ENCODE results near the gene C20orf202.
"Not testable (repeated sequence)": the region's sequence is repeated elsewhere in the genome, so short reads cannot be mapped to it uniquely, and the experiment has no call there.

The C20orf202 gene

DNA sequence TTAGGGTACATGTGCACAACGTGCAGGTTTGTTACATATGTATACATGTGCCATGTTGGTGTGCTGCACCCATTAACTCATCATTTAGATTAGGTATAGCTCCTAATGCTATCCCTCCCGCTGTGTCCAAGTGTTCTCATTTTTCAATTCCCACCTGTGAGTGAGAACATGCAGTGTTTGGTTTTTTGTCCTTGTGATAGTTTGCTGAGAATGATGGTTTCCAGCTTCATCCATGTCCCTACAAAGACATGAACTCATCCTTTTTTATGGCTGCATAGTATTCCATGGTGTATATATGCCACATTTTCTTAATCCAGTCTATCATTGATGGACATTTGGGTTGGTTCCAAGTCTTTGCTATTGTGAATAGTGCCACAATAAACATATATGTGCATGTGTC, 47.0 kb downstream of the C20orf202 start:
- not testable (repeated sequence) for DNase-seq

DNA sequence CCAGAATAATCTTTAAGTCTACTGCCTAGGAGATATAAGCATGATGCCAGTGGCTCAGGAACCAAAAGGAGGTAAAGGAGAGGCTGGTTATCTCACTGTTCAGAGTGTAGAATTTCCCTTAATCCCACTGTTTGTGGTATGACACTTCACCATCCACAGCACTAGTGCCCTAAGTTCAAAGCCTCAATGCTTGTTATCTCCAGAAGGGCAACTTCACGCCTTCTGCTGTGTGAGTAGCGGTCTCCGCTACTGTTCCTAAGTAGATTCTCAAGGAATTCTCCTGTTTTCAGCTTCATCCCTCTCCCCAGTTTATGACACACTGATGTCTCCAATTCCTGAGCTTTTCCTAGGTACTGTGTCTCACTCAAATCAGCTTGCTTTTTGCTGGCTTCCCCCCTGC, 49.2 kb downstream of the C20orf202 start:
- no peak for DNase-seq

DNA sequence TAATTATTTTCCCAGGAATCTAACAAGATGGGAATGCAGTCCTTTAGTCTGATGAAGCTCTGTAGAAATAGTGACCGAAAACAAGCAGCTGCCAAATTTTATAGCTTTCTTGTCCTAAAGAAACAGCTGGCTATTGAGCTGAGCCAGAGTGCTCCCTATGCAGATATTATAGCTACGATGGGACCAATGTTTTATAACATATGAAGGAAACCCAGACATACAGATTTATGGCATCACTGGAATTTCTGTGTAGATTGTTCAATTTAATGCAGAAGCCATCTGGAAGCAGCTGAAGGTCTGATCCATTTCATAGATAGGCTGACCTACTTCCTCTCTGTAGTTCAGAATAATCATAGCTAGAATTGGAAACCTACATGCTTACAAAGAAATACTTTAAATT, 51.0 kb downstream of the C20orf202 start:
- no peak for DNase-seq

DNA sequence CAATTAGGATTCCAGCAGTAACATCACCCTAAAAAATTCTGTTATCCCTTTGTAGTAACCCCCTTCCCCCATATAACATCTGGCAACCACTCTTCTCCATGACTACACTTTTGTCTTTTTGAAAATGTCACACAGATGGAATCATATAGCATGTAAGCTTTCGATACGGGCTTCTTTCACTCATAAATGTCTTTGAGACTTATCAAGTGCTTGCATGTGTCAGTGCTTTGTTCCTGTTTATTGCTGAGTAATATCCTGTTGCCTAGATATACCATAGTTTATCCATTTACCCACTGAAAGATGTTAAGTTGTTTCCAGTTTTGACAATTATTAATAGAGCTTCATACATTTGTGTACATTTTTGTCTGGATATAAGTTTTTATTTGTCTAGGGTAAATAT, 52.4 kb downstream of the C20orf202 start:
- no peak for DNase-seq

All from NCI-H2029 treated with DMSO at 0.1 percent for 48 hours (cell line).